DOHH2 (cell line): ENCODE data around the gene GPRASP1.

Experiments
- H3F3A ChIP-seq: fragments of 200-600 bp; sonication (generic), shearing (Covaris generic); 2 replicates; pipeline ENCODE4 v1.6.0; 2016; ENCODE audit warnings: antibody characterized with exemption, mild to moderate bottlenecking; ENCODE audit not compliant: control insufficient read depth, insufficient read depth
- H3K27ac ChIP-seq: fragments of 200-600 bp; sonication (generic); 2 replicates; pipeline ENCODE4 v1.5.1; 2014; ENCODE audit warnings: low read depth, mild to moderate bottlenecking, low read length, moderate library complexity
- H3K27me3 ChIP-seq: fragments of 200-600 bp; sonication (generic); 2 replicates; pipeline ENCODE4 v1.6.1; 2014; ENCODE audit warnings: mild to moderate bottlenecking, low read length, mixed read lengths; ENCODE audit not compliant: control insufficient read depth
- H3K36me3 ChIP-seq: fragments of 200-600 bp; sonication (generic); 2 replicates; pipeline ENCODE4 v1.6.1; 2014; ENCODE audit warnings: mild to moderate bottlenecking, low read length, moderate library complexity, mixed read lengths; ENCODE audit not compliant: control insufficient read depth
- H3K4me1 ChIP-seq: fragments of 200-600 bp; sonication (generic); 2 replicates; pipeline ENCODE4 v1.6.1; 2014; ENCODE audit warnings: mild to moderate bottlenecking, low read length, mixed read lengths; ENCODE audit not compliant: control insufficient read depth
- H3K4me2 ChIP-seq: fragments of 200-600 bp; sonication (generic); 2 replicates; pipeline ENCODE4 v1.6.0; 2014; ENCODE audit warnings: mild to moderate bottlenecking, low read length, moderate library complexity
- H3K4me3 ChIP-seq: fragments of 200-600 bp; sonication (generic); 2 replicates; pipeline ENCODE4 v1.5.1; 2014; ENCODE audit warnings: mild to moderate bottlenecking, low read length, mixed read lengths
- H3K79me2 ChIP-seq: fragments of 200-600 bp; sonication (generic); 2 replicates; pipeline ENCODE4 v1.6.1; 2014; ENCODE audit warnings: mild to moderate bottlenecking, low read length, mixed read lengths; ENCODE audit not compliant: control insufficient read depth
- H3K9me2 ChIP-seq: fragments of 200-600 bp; sonication (generic); replicated peaks from 2 replicates; pipeline ENCODE4 v1.6.1; 2014; ENCODE audit warnings: mild to moderate bottlenecking, low read length, mixed read lengths; ENCODE audit not compliant: control insufficient read depth
- H3K9me3 ChIP-seq: fragments of 200-600 bp; sonication (generic); 2 replicates; pipeline ENCODE4 v1.6.1; 2014; ENCODE audit warnings: antibody characterized with exemption, low read length, mixed read lengths; ENCODE audit not compliant: control insufficient read depth, insufficient read depth
- H4K20me1 ChIP-seq: fragments of 200-600 bp; sonication (generic); 2 replicates; pipeline ENCODE4 v1.6.0; 2014; ENCODE audit warnings: low read depth, mild to moderate bottlenecking, antibody characterized with exemption, low read length, moderate library complexity; ENCODE audit not compliant: control insufficient read depth, insufficient read depth
- CTCF ChIP-seq: fragments of 200-600 bp; sonication (generic); IDR thresholded peaks from one replicate; pipeline ENCODE4 v1.5.1; 2014; ENCODE audit warnings: antibody characterized with exemption, mild to moderate bottlenecking, low read depth, low read length; ENCODE audit not compliant: poor library complexity, severe bottlenecking
- EZH2phosphoT487 ChIP-seq: fragments of 200-600 bp; sonication (generic); IDR thresholded peaks from 2 replicates; pipeline ENCODE4 v1.6.1; 2017; ENCODE audit warnings: borderline replicate concordance, mild to moderate bottlenecking, antibody characterized with exemption, low read length, moderate library complexity, mixed read lengths

GPRASP1 gene

GRCh38 chrX:102650903-102651241, 411 bp upstream of the GPRASP1 start:
- no peaks in the 10 kb centered on the region for H3K9me2 ChIP-seq
- no peaks in the 10 kb centered on the region for H3K9me3 ChIP-seq
- H3K36me3 ChIP-seq, result no peaks in the 10 kb centered on the region
- no peaks in the 10 kb centered on the region for H3K27me3 ChIP-seq
- no peak overlapping the region for H3K4me2 ChIP-seq
- no peaks in the 10 kb centered on the region for H3K4me1 ChIP-seq
- no peaks in the 10 kb centered on the region for H4K20me1 ChIP-seq
- TF ChIP-seq CTCF, result no peak
- TF ChIP-seq EZH2phosphoT487, result no peak
- no peaks in the 10 kb centered on the region for H3K79me2 ChIP-seq
- no peaks in the 10 kb centered on the region for H3F3A ChIP-seq
- H3K27ac ChIP-seq, result no peak overlapping the region
- H3K4me3 ChIP-seq, result no peak overlapping the region

DNA sequence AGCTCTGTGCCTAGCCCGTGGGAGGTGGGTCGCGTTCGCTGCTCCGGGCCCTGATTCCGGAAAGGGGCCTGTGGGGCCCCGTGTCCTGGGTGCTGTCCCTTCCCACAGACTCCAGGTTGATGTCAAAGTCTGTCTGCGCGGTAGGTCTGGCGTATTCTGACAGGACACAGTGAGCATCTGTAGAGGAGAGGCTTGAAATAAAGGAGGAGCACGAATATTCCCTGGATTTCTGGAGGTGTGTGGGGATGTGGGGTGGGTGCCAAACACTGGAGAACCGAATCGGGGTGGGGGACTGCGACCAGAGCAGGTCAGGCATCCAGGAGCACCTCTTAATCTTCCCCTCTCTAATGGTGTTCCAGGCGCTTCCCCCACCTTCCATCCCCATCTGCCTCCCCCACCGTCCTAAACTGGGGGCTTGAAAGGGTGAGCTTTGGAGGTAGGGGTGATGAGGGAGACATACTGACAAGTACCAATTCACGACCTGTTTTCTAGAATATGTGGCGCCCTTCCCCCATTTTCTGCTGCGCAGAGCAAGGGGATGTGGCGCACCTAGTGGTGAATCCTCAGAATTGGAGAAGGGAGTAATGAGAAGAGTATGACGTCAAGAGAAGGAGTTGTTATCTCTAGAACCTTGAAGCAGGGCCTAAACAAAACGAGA, 877 bp downstream of the GPRASP1 start:
- Histone ChIP-seq H3K4me2 (no peak overlapping the region), H4K20me1 (no peaks in the 10 kb centered on the region), H3K4me3 (no peak overlapping the region), H3K27ac (no peak overlapping the region), H3K4me1 (no peaks in the 10 kb centered on the region), H3K36me3 (no peaks in the 10 kb centered on the region), H3K27me3 (no peaks in the 10 kb centered on the region), H3K79me2 (no peaks in the 10 kb centered on the region), H3F3A (no peaks in the 10 kb centered on the region), H3K9me3 (no peaks in the 10 kb centered on the region), H3K9me2 (no peaks in the 10 kb centered on the region)
- TF ChIP-seq EZH2phosphoT487, result no peak
- no peak for TF ChIP-seq CTCF

DNA sequence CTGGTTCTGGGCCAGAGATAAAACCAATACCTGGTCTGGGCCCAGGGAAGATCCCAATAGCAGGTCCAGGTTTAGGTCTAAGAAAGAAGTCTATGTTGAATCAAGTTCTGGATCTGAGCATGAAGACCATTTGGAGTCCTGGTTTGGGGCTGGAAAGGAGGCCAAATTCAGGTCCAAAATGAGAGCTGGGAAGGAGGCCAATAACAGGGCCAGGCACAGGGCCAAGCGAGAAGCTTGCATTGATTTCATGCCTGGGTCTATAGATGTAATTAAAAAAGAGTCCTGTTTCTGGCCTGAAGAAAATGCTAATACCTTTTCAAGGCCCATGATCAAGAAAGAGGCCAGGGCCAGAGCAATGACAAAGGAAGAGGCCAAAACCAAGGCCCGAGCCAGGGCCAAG, 3.4 kb downstream of the GPRASP1 start:
- Histone ChIP-seq H3K4me1 (no peaks in the 10 kb centered on the region), H3K27ac (no peak overlapping the region), H3K79me2 (no peaks in the 10 kb centered on the region), H4K20me1 (no peaks in the 10 kb centered on the region), H3K9me3 (no peaks in the 10 kb centered on the region), H3K9me2 (no peaks in the 10 kb centered on the region), H3K4me3 (no peak overlapping the region), H3F3A (no peaks in the 10 kb centered on the region), H3K36me3 (no peaks in the 10 kb centered on the region), H3K4me2 (no peak overlapping the region), H3K27me3 (no peaks in the 10 kb centered on the region)
- no peak for TF ChIP-seq CTCF
- TF ChIP-seq EZH2phosphoT487, result no peak

DNA sequence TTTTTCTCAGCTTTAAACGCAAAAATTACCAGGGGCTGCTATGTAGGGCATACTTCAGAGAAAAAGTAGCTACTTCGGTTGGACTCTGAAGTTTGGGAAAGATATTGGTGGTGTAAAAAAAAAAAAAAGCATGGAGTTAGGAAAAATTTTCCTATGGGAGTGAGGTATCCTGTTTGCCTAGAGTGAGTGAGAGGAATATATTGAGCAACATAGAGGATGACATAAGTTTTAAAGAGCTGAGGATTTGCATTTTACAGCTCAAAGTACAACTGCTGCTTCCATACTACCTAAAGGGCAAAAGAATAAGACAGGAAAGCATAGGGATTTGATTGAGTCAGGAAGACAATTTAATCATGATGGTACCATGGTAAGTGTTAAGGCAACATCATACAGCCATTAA, 7.3 kb downstream of the GPRASP1 start:
- Histone ChIP-seq H3K9me2 (no peaks in the 10 kb centered on the region), H3K4me3 (no peak overlapping the region), H3K4me2 (no peak overlapping the region), H3K36me3 (no peaks in the 10 kb centered on the region), H3K9me3 (no peaks in the 10 kb centered on the region), H3K4me1 (no peaks in the 10 kb centered on the region), H3K27ac (no peak overlapping the region), H3F3A (no peaks in the 10 kb centered on the region), H4K20me1 (no peaks in the 10 kb centered on the region), H3K79me2 (no peaks in the 10 kb centered on the region), H3K27me3 (no peaks in the 10 kb centered on the region)
- TF ChIP-seq EZH2phosphoT487 (no peak), CTCF (no peak)
